HG03280 (cell line): Measurements from ENCODE around the gene GAB2.
"Not testable (repeated sequence)": the region's sequence is repeated elsewhere in the genome, so short reads cannot be mapped to it uniquely, and the experiment has no call there.

Experiments
- ATAC-seq: cut with Tn5 transposase; IDR thresholded peaks from one replicate; pipeline ENCODE4 v1.9.1; 2021; ENCODE audit warnings: mild to moderate bottlenecking, moderate library complexity; ENCODE audit not compliant: unreplicated experiment

GAB2 gene

DNA sequence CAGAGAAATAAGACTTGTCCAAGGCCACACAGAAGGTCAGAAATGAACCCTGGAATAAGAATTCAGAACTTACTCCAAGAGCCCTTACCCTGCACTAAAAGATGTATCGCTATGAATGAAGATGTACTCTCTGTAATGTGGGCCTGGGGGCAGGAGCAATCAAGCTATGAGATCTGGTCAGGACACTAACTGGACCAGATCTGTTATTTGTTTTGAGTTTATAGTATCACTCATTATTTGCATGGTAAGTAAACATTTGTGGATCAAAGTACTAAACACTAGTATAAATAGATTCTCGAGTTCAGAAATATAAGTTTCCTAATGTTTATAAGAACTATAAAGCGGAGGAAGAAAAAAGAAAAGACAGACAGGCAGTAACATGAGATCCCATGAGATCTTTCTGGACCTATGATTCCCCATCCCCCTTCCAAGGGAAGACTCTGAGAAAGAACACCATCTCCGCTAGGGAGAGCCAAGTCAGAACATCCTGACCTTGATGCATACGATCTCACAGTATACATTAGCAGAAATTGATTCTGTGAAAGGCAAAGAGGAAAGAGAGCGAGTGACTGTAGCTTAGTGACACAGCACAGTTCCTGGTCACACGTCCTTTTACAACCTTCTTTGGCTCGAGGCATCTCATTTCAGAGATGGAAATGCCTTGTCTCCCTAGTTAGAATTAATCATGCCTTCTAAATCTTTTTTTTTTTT is 157.7 kb downstream of the GAB2 start:
- no peak for ATAC-seq

DNA sequence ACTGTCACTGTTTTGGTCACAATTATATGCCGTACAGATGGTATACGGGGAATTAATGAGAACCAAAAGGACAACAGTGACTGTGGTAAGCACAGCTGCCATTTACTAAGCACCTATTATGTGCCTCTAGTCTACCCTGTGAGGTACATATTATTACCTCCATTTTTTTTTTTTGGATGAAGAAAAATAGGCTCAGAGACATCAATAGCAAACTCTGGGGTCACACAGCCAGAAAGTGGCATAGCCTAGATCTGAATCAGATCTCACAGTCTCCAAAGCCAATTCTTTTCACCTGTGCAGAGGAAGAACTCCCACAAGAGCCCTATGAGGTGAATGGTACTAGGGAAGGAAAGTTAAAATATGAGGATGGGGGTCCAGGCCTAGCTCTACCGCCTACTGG is 160.0 kb downstream of the GAB2 start:
- ATAC-seq: no peak

DNA sequence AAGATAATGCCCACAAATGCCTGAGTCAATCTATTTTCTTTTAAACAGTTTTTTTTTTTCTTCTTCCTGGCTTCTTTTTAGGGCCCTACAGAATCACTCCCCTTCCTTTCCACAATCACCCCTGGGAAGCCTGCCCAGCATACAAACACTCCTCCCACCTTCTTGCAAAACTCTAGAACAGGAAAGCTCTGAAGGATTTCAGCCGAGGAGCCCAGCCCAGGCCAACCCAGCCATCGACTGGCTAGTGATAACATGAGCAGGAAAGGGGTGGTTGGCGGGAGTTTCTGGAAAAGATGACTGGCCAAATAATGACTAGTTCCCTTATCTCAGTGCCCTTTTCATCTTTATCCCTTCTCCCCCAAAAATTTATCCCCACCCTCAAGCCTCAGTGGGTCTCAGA is 160.7 kb downstream of the GAB2 start:
- no peak for ATAC-seq

DNA sequence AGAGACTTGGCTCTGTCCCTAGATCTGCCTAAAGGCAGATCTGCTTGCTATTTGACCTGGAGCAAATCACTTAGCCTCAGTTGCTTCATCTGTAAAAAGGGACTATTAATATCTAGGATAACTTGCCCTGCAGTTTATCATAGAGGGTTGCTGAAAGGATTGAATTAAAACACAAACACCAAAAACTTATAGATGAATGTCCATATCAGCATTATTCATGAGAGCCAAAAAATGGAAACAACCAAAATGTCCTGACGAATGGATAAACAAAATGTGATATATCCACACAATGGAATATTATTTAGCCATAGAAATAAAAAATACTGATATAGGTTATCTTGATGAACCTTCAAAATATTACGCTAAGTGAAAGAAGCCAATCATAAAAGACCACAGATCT is 161.7 kb downstream of the GAB2 start:
- no peak for ATAC-seq

DNA sequence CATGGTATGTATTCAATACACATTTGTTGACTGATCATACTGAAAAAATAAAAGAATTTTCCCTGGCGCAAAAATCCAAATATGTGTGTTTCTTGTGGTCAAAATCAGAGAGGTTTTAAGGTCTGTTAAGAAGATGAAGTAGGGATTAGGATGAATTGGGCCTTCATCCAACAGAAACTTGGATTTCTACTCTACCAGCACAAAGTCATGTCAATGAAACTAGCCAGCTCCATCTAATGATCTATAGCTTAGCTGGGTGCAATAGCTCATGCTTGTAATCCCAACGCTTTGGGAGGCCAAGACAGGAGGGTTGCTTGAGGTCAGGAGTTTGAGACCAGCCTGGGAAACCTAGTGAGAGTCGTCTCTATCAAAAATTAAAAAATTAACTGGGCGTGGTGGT is 163.4 kb downstream of the GAB2 start:
- ATAC-seq: no peak

DNA sequence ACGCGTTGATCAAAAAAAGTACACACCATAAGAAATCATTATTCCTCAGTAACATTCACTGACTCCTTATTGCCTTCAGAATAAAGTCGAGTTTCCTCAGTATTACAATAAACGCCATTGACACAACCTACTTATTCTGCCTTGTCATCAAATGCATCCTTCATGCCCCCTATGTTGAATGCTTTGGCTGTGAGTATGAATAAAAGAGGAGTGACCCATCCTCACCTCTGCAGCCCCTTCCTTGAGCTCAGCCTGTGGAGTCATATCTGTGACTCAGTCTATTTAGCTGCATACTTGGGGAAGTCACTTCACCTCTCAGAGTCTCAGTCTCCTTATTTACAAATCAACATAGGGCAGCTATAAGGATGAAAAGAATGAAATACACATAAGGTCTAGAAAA is 163.8 kb downstream of the GAB2 start:
- ATAC-seq: no peak

DNA sequence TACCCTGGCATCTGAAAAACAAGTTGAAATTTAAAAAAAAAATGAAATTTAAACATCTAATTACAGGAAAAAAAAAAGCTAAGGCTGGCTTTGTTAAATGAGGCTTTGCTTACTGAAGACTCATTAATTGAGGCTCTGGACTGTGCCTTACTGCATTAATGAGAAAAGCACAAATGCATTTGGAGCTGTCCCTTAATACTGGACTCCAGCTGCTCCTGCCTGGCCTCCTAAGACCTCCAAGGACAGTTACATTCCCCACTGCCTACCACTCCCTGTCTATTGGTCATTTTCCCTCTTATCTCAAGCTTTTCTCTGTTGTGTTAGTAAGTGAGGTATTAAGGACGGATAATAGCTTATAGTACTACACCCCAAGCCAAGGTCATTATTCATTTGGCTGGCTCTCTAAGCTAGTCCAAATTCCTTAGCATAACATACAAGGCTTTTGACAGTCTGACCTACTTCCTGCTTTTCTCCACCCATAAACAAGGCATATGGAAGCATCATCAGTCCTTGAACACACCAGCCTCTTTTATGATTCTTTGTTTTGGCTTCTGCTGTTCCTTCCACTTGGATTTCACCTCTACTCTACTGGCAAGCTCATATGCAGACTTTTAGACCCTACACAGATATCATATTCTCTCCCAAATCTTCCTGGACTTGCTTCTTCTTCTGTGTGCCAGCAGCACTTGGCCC is 166.4 kb downstream of the GAB2 start:
- no peak for ATAC-seq

DNA sequence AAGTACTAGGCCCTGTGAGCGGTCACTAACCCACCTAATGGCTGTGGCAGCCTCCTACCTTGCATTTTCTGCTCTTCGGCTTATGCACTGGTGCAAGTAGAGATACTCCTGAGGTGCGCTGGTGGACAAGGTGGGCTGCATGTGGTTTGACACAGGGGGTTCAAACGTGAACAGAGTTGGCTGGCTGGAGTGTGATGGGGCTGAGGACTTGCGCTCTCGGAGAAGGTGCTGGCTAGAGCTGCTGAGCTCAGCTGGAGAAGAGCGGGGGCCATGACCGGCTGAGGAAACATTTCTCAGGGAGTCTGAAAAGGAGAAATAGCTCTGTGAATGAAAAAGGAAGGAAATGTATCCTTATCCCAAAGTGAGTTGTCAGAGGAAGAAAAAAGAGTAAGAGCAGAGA is 167.5 kb downstream of the GAB2 start:
- ATAC-seq: no peak

DNA sequence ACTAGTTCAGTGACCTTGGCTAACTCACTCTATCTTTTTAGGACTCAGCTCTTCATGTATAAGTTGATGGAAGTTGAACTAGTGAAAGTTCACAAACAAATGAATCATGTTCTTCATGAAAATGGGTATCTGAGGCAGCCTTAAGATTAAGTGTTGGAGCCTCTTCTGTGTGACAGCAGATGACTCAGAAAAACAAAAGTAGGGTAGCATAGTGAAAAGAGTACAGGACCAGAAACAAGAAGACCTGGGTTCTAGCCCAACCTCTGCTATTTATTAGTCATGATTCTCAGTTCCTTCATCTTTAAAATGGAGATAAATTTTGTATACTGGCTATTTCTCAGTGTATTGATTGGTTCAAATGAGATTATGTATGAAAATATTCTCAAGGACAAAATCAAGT is 168.7 kb downstream of the GAB2 start:
- no peak for ATAC-seq

DNA sequence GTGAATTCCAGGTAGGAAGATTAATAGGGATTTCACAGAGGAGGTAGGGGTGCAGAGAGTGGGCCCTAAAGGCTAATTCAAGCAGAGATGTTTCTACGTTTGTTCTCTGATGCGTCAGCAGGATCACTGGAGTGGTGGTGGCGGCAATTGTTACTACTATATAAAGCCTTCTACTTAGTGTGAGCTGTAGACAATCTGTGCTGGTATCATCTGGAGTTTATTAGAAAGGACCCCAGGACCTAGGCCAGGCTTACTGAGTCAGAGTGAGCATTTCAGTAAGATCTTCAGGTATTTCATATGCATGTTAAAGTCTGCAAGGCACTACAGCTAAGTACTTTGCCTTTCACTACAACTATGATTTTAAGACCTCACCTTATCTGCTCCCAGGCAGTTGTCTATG is 169.4 kb downstream of the GAB2 start:
- no peak for ATAC-seq

DNA sequence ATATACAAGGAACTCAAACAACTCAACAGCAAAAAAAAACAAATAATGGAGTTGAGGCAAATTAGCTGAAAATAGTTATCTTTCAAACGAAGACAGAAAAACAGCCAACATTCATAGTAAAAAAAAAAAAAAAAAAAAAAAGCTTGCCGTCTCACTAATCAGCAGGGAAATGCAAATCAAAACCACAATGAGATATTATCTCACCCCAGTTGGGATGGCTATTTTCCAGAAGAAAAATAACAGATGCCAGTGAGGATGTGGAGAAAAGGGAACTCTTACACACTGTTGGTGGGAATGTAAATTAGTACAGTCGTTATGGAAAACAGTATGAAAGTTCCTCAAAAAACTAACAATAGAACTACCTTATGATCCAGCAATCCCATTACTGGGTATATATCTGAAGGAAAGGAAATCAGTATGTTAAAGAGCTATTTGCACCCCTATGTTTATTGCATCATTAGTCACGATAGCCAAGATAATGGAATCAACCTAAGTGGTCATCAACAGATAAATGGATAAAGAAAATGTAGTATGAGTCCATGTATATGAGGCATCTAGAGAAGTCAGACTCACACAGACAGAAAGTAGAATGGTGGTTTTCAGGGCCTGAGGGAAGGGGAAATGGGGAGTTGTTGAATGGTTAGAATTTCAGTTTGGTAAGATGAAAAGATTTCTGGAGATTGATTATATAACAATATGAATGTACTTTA is 172.9 kb downstream of the GAB2 start:
- no peak for ATAC-seq

DNA sequence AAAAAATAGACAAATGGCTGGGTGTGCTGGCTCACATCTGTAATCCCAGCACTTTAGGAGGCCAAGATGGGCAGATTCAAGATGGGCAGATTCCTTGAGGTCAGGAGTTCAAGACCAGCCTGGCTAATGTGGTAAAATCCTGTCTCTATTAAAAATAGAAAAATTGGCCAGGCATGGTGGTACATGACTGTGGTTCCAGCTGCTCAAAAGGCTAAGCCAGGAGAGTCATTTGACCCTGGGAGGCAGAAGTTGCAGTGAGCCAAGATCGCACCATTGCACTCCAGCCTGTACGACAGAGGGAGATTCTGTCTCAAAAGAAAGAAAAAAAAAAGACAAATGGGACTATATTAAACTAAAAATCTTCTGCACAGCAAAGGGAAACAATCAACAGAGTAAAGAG is 173.5 kb downstream of the GAB2 start:
- ATAC-seq: no peak

DNA sequence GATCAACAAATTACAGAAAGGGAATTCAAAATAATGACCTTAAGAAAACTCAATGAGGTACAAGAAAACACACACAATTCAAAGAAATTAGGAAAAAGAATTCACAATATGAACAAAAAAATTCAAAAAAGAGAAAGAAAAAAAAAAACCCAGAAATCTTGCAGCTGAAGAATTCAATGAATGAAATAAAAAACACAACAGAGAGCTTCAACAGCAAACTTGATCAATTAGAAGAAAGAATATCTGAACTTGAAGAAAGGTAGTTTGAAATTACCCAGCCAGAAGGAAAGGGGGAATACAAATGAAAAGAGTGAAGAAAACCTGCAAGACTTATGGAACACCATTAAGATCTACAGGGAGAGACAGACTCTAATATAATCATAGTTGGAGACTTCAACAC is 176.1 kb downstream of the GAB2 start:
- no peak for ATAC-seq

DNA sequence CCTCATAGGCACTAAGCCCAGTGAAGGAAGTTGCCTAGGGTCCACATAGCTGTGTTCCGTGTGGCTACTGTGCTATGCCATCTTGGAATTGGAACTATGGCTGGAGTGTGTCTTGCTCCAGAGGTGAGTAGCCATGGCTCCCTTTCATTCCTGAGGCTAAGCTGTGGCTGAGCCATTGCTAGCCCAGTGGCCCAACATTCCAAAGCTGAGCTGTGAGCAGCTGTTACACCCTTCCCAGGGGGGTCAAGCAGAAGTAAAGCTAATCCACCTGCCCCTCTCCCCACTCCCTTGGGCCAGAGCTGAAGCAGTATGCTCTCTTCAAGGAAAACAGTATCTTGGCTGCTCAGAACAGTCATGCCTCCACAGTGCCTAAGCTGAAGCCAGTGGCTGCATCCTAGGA is 177.8 kb downstream of the GAB2 start:
- no peak for ATAC-seq

DNA sequence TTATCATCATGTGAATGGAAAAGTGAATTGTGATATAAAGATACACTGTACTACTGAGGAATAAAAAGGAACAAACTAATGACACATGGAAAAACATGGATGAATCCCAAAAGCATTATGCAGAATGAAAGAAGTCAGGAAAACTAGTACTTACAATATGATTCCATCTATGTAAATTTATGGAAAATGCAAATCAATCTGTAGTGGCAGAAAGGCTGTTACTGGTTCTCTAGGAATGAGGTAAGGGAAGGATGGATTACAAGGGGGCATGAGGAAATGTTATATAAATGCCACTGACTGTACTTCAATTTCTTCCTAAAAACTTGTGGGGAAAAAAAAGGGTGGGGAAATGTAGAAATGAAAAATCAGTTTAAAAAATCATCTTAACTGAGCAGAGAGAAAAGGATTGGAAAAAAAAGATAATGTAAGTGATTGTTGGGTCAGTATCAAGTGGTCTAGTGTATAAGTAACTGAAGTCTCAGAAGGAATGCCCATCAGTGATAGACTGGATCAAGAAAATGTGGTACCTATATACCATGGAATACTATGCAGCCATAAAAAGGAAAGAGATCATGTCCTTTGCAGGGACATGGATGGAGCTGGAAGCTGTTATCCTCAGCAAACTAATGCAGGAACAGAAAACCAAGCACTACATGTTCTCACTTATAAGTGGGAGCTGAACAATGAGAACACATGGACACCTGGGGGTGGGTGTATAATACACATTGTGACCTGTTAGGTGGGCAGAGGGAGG is 180.2 kb downstream of the GAB2 start:
- no peak for ATAC-seq

DNA sequence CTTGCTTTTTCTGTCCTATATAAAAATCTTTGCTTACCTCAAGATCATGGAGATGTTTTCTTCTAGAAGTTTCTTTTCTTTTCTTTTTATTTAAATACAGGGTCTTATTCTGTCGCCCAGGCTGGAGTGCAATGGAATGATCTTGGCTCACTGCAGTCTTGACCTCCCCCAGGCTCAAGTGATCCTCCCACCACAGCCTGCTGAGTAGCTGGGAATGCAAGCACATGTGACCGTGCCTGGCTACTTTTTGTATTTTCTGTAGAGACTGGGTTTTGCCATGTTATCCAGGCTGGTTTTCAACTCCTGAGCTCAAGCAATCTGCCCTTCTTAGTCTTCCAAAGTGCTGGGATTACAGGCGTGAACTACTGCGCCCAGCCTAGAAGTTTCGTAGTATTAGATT is 183.6 kb downstream of the GAB2 start:
- no peak for ATAC-seq

DNA sequence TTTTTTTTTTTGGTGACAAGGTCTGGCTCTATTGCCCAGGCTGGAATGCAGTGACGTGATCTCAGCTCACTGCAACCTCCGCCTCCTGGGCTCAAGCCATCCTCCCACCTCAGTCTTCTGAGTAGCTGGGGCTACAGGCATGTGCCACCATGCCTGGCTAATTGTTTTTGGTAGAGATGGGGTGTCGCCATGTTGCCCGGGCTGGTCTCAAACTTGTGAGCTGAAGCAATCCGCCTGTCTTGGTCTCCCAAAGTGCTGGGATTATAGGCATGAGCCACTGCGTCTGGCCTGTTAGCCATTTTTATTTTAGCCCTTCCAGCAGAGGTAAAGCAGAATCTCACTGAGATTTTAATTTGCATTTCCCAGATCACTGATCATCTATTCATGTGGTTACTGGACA is 184.6 kb downstream of the GAB2 start:
- not testable (repeated sequence) for ATAC-seq

DNA sequence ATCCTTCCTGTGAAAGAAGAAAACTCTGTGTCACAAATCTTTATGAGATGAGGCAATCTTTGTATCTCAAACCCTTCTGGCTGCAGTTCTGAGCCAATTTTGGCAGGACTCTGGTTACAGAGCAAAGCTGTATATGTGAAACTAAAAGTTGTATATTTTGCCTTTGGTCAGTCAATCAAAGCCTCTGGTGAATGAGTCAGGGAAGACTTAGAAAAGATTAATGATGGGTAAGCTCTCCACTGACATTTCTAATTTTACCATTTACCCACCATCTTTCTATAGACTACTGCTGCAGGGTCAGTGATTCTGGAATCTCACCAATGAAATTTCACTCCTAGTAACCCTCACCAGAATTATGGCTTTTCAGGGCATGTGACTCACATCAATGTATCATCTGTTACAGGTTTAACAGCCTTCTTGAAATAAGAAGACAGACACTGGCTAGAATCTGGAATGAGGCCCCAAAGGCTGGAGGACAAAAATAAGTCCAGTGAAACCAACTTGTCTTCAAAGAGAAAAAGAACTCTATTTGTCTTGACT is 185.6 kb downstream of the GAB2 start:
- ATAC-seq: no peak

DNA sequence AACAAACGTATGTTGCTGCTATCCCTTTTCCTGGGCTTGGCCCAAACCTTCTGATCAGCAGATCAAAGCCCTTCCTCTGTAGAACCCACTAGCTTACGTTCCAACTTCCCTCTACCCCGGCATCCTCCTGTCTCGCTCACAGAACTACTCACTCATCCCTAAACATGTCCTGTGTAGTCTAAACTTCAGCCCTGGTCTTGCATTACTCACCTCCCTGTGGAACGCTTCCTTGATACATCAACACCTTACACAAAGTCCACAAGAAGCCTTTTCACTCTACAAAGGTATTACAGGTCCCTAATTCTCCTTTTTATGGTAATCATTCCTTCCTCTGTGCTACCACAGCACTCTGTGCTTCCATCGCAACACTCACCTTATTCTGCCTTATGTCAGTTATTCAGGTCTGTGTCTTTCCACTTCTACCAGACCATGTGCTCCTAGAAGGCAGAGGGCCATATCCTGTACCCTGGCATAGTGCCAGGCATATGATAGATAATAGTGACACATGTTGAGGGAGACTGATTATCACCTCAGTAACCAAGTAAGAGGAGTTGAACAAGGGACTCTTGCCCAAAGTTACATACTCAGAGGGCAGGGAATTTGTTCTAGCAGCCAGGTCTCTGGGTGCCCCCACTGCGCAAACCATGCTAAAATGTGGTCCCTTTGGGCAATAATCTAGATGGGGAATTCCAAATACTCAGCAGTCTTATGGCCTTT is 187.3 kb downstream of the GAB2 start:
- no peak for ATAC-seq

DNA sequence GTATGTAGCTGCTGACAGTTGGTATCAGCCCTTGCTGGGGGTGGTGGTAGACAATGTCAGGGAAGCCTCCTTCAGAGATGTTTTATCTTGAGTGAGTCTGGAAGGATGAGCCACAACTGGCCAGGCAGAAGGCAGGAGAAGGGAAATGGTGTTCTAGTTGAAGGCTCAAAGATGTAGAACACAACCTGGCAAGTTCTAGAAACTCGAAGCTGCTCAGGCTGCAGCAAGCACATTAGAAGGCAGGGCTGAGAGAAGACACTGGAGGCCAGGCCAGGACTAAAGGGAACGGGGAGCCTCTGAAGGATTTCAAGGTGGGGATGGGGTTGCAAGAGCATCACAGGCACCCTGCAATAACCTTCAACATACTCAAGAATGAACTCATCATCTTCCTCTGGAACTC is 188.5 kb downstream of the GAB2 start:
- ATAC-seq: no peak

DNA sequence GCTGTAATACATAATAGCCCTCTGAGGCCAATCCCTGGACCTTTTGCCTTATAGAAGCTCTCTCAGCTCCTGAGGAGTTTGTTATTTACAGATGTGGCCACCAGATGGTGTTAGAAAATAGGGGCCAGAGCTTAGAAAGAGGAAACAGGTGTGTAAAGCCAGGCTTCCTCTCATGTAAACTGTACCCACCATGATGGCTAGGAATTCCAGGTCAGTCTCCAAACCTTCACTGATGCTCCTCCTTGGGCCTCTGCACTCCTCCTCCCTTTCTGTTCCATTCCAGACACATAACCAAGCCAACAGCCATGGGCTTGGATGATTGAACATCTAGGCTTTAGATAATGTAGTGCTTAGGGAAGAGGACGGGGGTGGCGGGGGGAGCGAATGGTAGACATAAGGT is 189.2 kb downstream of the GAB2 start:
- ATAC-seq: no peak
